Stomach (tissue), 9 donors: Measurements from ENCODE around the gene MS4A4E. TPM values are rescaled to one million over a fixed set of nuclear protein-coding genes. Genes with fewer than 3 reads are reported as not detected.
"Not testable (repeated sequence)": the region's sequence is repeated elsewhere in the genome, so short reads cannot be mapped to it uniquely, and the experiment has no call there.

Source experiments
- DNase-seq, 2 donors: peaks; one replicate each; pipeline versions ENCODE4 v3.0.0 to v3.0.0-alpha.2; 2013 to 2019
- H3K27ac ChIP-seq, 5 donors: fragments of 200-600 bp in 4 of 5; sonication (generic) in 4 of 5; one replicate each; pipeline ENCODE4 v1.5.1; 2013 to 2019; ENCODE audit warnings: mild to moderate bottlenecking in 1 of 5, moderate library complexity in 1 of 5
- H3K27me3 ChIP-seq, 3 donors: fragments of 200-600 bp; sonication (generic); one replicate each; pipeline ENCODE4 v1.5.1; 2017 to 2019; ENCODE audit warnings: mixed run types in 1 of 3
- H3K36me3 ChIP-seq, 4 donors: fragments of 200-600 bp; sonication (generic); 1 replicate in 3 of 4; 2 replicates in 1 of 4; pipeline ENCODE4 v1.5.1; 2016 to 2019
- H3K4me1 ChIP-seq, 4 donors: fragments of 200-600 bp; sonication (generic); one replicate each; pipeline ENCODE4 v1.5.1; 2016 to 2019
- H3K4me3 ChIP-seq, 4 donors: fragments of 200-600 bp; sonication (generic) in 3 of 4; one replicate each; pipeline ENCODE4 v1.5.1; 2016 to 2019; ENCODE audit warnings: mild to moderate bottlenecking in 1 of 4
- H3K9me3 ChIP-seq, 4 donors: fragments of 200-600 bp; sonication (generic); one replicate each; pipeline ENCODE4 v1.5.1; 2016 to 2019
- EP300 ChIP-seq: sonication (generic); formaldehyde crosslinking; IDR thresholded peaks from one replicate; pipeline ENCODE4 v1.6.1; 2017; ENCODE audit warnings: antibody characterized with exemption
- POLR2A ChIP-seq, 4 donors: fragments of 450-650 bp; IDR thresholded peaks; one replicate each; pipeline ENCODE4 v1.6.1; 2016; ENCODE audit warnings: antibody characterized with exemption in 4 of 4, control low read depth in 2 of 4, mild to moderate bottlenecking in 1 of 4, moderate library complexity in 1 of 4
- POLR2AphosphoS5 ChIP-seq, 3 donors: sonication (generic); formaldehyde crosslinking; IDR thresholded peaks; one replicate each; pipeline ENCODE4 v1.6.1; 2016; ENCODE audit warnings: antibody characterized with exemption in 3 of 3
- WGBS, 5 donors: extraction: QIAGEN DNeasy Blood & Tissue Kit in 3 of 5; methylation state at CpG; one replicate each; pipeline versions ENCODE4 v1.1.5 to v1.1.7; 2013 to 2018; 5-methylcytosine and 5-hydroxymethylcytosine counted together
- intact Hi-C: fragments of 100-400 bp; cut with DNase I; formaldehyde crosslinking; loops from one replicate; pipeline ENCODE4 v1.15.1; 2023; ENCODE audit warnings: low total_unique reads
- polyA plus RNA-seq, 3 donors: library from polyadenylated mRNA; stranded (reverse); fragments of 200-250 nt; gene quantifications; one replicate each; pipeline ENCODE4 v1.2.3, GENCODE V29; 2013
- total RNA-seq, 5 donors: library from RNA; depleted of rRNA; stranded (reverse); fragments of >200 nt; gene quantifications; one replicate each; pipeline versions ENCODE4 v1.1.0 to v1.2.3, GENCODE V29; 2014 to 2016
- TF ChIP-seq, protein P1 (sequence below), 7 experiments: fragments of 450-650 bp in 4 of 7; fragments of 200-600 bp in 3 of 7; sonication (generic) in 3 of 7; IDR thresholded peaks; one replicate each; pipeline ENCODE4 v1.5.1; 2016 to 2019; ENCODE audit warnings: antibody characterized with exemption in 7 of 7, control low read depth in 2 of 7, mild to moderate bottlenecking in 1 of 7
- donor health status: healthy with polysubstance abuse.
- donor health status: Bipolar disorder and iron deficiency.
- donor health status: healthy.

MS4A4E gene
- total and polyA plus RNA-seq, 8 donors, result 0.25 to 16.2 (median 1.8) TPM; not detected in 2

DNA sequence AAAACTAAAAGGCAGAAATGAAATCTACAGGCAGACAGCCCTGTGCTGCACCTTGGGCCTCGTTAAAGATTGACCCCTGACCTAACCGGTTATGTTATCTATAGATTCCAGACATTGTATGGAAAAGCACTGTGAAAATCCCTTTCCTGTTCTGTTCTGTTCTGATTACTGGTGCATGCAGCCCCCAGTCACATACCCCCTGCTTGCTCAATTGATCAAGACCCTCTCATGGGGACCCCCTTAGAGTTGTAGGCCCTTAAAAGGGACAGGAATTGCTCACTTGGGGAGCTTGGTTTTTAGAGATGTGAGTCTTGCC is 57.5 kb downstream of the MS4A4E start:
- DNase-seq, H3K9me3 ChIP-seq, intact Hi-C loops, H3K27me3 ChIP-seq, H3K4me1 ChIP-seq, H3K36me3 ChIP-seq, H3K4me3 ChIP-seq: not testable (repeated sequence)
- H3K27ac ChIP-seq, result peak overlapping the region in 1 of 5 donors; percentile 26
- 43 to 57% (median 50%) methylated on average over 2 of the region's 2 CpGs for WGBS, 5 donors

DNA sequence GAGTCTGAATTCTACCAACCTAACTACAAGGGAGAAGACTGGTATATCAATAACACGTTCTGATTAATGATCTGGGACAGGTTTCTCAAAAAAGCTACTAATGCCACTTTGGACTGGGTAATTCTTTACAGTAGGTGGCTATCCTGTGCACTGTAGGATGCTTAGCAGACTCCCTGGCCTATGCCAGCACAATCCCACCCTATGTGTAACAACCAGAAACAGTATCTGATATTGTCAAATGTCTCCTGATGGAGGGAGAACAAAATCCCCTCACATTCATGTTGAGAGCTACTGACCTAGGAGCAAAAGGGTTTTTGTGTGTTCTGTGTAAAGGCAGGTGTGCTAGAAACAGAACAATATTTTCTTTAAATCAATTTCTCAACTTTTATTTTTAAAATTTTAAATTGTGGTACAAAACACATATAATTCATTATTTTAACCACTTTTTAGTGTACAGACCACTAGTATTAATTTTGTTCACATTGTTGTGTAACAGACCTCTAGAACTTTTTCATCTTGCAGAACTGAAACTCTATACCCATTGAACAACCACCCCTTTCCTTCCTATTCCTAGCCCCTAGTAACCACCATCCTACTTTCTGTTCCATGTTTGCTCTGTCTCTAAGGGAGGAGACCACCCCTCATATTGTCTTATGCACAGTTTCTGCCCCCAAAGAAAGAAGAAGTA is 58.0 kb downstream of the MS4A4E start:
- WGBS, 5 donors, result 38 to 80% (median 65%) methylated on average over 1 of the region's 1 CpG
- no peaks in the 10 kb centered on the region for H3K4me1 ChIP-seq
- H3K4me3 ChIP-seq, result no peak overlapping the region
- intact Hi-C loops, result no loop called here
- no peaks in the 10 kb centered on the region for H3K27me3 ChIP-seq
- no peaks in the 10 kb centered on the region for H3K9me3 ChIP-seq
- H3K27ac ChIP-seq, result no peak overlapping the region
- DNase-seq, result peak in 1 of 2 donors; percentile 29
- TF ChIP-seq POLR2AphosphoS5 (IDR thresholded peaks at IDR 0.05), result no peak
- TF ChIP-seq EP300, result no peak
- no peak for TF ChIP-seq POLR2A (IDR thresholded peaks at IDR 0.05)
- TF ChIP-seq, protein P1, sequence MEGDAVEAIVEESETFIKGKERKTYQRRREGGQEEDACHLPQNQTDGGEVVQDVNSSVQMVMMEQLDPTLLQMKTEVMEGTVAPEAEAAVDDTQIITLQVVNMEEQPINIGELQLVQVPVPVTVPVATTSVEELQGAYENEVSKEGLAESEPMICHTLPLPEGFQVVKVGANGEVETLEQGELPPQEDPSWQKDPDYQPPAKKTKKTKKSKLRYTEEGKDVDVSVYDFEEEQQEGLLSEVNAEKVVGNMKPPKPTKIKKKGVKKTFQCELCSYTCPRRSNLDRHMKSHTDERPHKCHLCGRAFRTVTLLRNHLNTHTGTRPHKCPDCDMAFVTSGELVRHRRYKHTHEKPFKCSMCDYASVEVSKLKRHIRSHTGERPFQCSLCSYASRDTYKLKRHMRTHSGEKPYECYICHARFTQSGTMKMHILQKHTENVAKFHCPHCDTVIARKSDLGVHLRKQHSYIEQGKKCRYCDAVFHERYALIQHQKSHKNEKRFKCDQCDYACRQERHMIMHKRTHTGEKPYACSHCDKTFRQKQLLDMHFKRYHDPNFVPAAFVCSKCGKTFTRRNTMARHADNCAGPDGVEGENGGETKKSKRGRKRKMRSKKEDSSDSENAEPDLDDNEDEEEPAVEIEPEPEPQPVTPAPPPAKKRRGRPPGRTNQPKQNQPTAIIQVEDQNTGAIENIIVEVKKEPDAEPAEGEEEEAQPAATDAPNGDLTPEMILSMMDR (IDR thresholded peaks at IDR 0.05), result no peak
- no peaks in the 10 kb centered on the region for H3K36me3 ChIP-seq

DNA sequence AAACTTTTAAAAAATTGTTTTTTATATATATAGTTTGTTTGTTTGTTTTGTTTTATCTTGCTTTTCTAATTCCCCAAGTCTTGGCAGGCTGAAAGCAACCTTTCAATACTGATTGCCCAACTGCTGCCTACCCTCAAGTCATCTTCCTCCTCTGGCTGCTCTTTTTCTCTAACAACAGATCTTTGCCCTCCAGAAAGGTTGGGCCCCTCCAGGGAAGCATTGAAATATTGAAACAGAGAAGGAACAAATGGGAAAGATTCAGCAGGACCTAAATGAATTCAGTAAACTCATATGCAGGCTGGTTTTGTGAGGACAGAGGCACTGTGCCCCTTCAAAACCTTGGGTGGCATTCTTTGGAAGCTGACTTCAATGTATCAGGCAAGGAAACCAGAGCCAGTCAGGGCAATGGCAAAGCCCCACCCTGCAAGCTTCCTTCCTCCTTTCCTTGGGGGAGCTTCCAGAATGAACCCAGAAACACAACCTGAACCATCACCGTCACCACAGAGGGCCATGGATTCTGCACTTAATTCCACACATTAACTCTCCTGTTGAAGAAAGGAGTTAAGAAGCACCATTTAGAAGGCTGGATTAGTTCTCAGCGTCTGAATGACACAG is 59.2 kb downstream of the MS4A4E start:
- DNase-seq, result no peak
- Histone ChIP-seq H3K36me3 (no peaks in the 10 kb centered on the region), H3K27ac (peak overlapping the region in 2 of 5 donors; percentile 49 to 68), H3K4me3 (no peak overlapping the region), H3K4me1 (no peaks in the 10 kb centered on the region), H3K9me3 (no peaks in the 10 kb centered on the region), H3K27me3 (no peaks in the 10 kb centered on the region)
- intact Hi-C loops, result no loop called here
- WGBS, 5 donors, result 46 to 87% (median 79%) methylated on average over 2 of the region's 2 CpGs
- TF ChIP-seq EP300, result no peak
- TF ChIP-seq POLR2AphosphoS5 (IDR thresholded peaks at IDR 0.05), result no peak
- TF ChIP-seq POLR2A (IDR thresholded peaks at IDR 0.05), result no peak
- TF ChIP-seq, protein P1 (IDR thresholded peaks at IDR 0.05), result no peak

DNA sequence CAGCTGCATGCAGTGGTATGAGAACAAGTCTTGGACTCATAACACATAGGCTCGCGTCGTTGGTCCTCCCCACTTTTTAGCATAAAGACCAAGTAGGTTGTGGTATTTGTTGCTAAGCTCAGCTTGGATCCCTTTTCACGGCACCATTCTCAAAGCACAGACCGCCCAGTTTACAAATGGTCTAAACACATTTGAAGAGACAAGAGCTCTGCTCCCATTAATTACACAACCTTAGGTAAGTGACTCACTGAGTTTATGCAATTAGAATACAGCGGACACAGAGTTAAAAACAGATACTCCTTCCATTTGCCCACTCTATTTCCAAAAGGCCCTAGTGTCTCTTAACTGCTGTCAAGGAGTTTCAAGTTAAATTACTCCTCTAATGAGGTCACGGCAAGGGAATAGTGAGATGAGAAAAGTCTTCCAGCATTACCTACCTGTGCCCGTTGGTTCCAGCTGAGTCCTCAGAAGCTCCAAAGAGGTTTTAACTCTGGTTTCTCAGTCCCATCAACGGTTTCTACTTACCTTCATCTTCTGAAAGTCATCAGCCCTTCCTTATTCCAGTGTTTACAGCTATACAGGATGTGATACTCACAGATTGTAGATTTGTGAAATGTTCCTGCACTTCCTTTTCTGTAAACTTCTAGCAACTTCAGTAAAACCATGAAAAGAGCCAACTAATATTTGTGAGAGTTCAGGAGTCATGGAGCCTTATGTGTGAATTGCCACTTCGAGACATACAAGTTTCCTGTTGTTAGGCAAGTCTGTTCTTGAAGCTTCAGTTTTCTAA is 60.2 kb downstream of the MS4A4E start, which contains the start of gene MS4A6A:
MS4A6A (minus strand) TSS at position 543 of the 790 bp plus-strand sequence. CDS start 1,356 bp downstream, outside the sequence.
- no peaks in the 10 kb centered on the region for H3K27me3 ChIP-seq
- no peak for DNase-seq
- 62 to 74% (median 64%) methylated on average over 9 to 10 of the region's 10 CpGs for WGBS, 5 donors

More for the DNA sequence above, 60.2 kb downstream of the MS4A4E start, which contains the start of gene MS4A6A:
- Histone ChIP-seq H3K9me3 (no peaks in the 10 kb centered on the region), H3K4me1 (no peaks in the 10 kb centered on the region), H3K36me3 (no peaks in the 10 kb centered on the region), H3K4me3 (peak within 1 kb of the TSS in 2 of 4 donors; percentile 9 to 22), H3K27ac (peak within 1 kb of the TSS in 3 of 5 donors; percentile 33 to 68 (median 49))
- intact Hi-C loops, result no loop called here
- TF ChIP-seq POLR2A (IDR thresholded peaks at IDR 0.05), result no peak
- TF ChIP-seq EP300, result no peak
- TF ChIP-seq POLR2AphosphoS5 (IDR thresholded peaks at IDR 0.05), result no peak
- TF ChIP-seq, protein P1 (IDR thresholded peaks at IDR 0.05), result no peak
